Sigmoid colon (tissue), 4 donors: Measurements from ENCODE around the gene TULP1.

Experiments used
- EP300 ChIP-seq, 4 donors: sonication (generic); formaldehyde crosslinking; IDR thresholded peaks; one replicate each; pipeline ENCODE4 v1.6.1; 2017; ENCODE audit warnings: antibody characterized with exemption in 4 of 4
- POLR2A ChIP-seq, 2 donors: fragments of 450-650 bp; IDR thresholded peaks; one replicate each; pipeline ENCODE4 v1.6.1; 2016; ENCODE audit warnings: antibody characterized with exemption in 2 of 2, mild to moderate bottlenecking in 2 of 2, moderate library complexity in 2 of 2
- POLR2AphosphoS5 ChIP-seq, 4 donors: sonication (generic); formaldehyde crosslinking; IDR thresholded peaks; one replicate each; pipeline ENCODE4 v1.6.1; 2017; ENCODE audit warnings: antibody characterized with exemption in 4 of 4
- TF ChIP-seq, protein P1 (sequence below), 4 experiments: fragments of 450-650 bp in 3 of 4; fragments of 200-600 bp in 1 of 4; IDR thresholded peaks; one replicate each; pipeline ENCODE4 v1.5.1; 2016 to 2019; ENCODE audit warnings: antibody characterized with exemption in 4 of 4, mild to moderate bottlenecking in 3 of 4, moderate library complexity in 2 of 4

- TF ChIP-seq, protein P1, sequence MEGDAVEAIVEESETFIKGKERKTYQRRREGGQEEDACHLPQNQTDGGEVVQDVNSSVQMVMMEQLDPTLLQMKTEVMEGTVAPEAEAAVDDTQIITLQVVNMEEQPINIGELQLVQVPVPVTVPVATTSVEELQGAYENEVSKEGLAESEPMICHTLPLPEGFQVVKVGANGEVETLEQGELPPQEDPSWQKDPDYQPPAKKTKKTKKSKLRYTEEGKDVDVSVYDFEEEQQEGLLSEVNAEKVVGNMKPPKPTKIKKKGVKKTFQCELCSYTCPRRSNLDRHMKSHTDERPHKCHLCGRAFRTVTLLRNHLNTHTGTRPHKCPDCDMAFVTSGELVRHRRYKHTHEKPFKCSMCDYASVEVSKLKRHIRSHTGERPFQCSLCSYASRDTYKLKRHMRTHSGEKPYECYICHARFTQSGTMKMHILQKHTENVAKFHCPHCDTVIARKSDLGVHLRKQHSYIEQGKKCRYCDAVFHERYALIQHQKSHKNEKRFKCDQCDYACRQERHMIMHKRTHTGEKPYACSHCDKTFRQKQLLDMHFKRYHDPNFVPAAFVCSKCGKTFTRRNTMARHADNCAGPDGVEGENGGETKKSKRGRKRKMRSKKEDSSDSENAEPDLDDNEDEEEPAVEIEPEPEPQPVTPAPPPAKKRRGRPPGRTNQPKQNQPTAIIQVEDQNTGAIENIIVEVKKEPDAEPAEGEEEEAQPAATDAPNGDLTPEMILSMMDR (IDR thresholded peaks at IDR 0.05) = no peak
- TF ChIP-seq EP300 (IDR thresholded peaks at IDR 0.05) = no peak
- no peak for TF ChIP-seq POLR2AphosphoS5 (IDR thresholded peaks at IDR 0.05)
- no peak for TF ChIP-seq POLR2A (IDR thresholded peaks at IDR 0.05)
Measured at GRCh38 chr6:35512740-35513139, at the start of gene TULP1.
